ENCODE measurements around the gene KLF7.

KLF7 gene

GRCh38 chr2:207123776-207124391 is 41.9 kb downstream of the KLF7 start:
- DNase-seq (ENCODE audit: low spot score): no peak

- no peak for DNase-seq (ENCODE audit: low spot score)
Measured at GRCh38 chr2:207123335-207123744, 42.4 kb downstream of the KLF7 start.

GRCh38 chr2:207122651-207123334 is 43.0 kb downstream of the KLF7 start:
- no peak for DNase-seq (ENCODE audit: low spot score)

- DNase-seq (ENCODE audit: low spot score): no peak
Measured at GRCh38 chr2:207121784-207122183, 44.0 kb downstream of the KLF7 start.

GRCh38 chr2:207119048-207119447 is 46.7 kb downstream of the KLF7 start:
- DNase-seq (ENCODE audit: low spot score): no peak

GRCh38 chr2:207117668-207118067 is 48.1 kb downstream of the KLF7 start:
- DNase-seq (ENCODE audit: low spot score): no peak

GRCh38 chr2:207115715-207116364 is 49.9 kb downstream of the KLF7 start:
- DNase-seq (ENCODE audit: low spot score): peak; percentile 83

- peak; percentile 89 for DNase-seq (ENCODE audit: low spot score)
Measured at GRCh38 chr2:207113414-207113813, 52.3 kb downstream of the KLF7 start.

- DNase-seq (ENCODE audit: low spot score): no peak
Measured at GRCh38 chr2:207112785-207113184, 53.0 kb downstream of the KLF7 start.

GRCh38 chr2:207112383-207112782 is 53.4 kb downstream of the KLF7 start:
- DNase-seq (ENCODE audit: low spot score): no peak

GRCh38 chr2:207111757-207112156 is 54.0 kb downstream of the KLF7 start:
- no peak for DNase-seq (ENCODE audit: low spot score)

- DNase-seq (ENCODE audit: low spot score): no peak
Measured at GRCh38 chr2:207110715-207111114, 55.0 kb downstream of the KLF7 start.

- no peak for DNase-seq (ENCODE audit: low spot score)
Measured at GRCh38 chr2:207110310-207110709, 55.4 kb downstream of the KLF7 start.

- no peak for DNase-seq (ENCODE audit: low spot score)
Measured at GRCh38 chr2:207109768-207110167, 56.0 kb downstream of the KLF7 start.

GRCh38 chr2:207108440-207108839 is 57.3 kb downstream of the KLF7 start:
- no peak for DNase-seq (ENCODE audit: low spot score)

- peak; percentile 81 for DNase-seq (ENCODE audit: low spot score)
Measured at GRCh38 chr2:207107551-207107950, 58.2 kb downstream of the KLF7 start.

GRCh38 chr2:207107131-207107530 is 58.6 kb downstream of the KLF7 start:
- no peak for DNase-seq (ENCODE audit: low spot score)

GRCh38 chr2:207103132-207103531 is 62.6 kb downstream of the KLF7 start:
- no peak for DNase-seq (ENCODE audit: low spot score)

- DNase-seq (ENCODE audit: low spot score): no peak
Measured at GRCh38 chr2:207101984-207102383, 63.8 kb downstream of the KLF7 start.

GRCh38 chr2:207097278-207097677 is 68.5 kb downstream of the KLF7 start:
- DNase-seq (ENCODE audit: low spot score): no peak

GRCh38 chr2:207095963-207096362 is 69.8 kb downstream of the KLF7 start:
- DNase-seq (ENCODE audit: low spot score): no peak

- no peak for DNase-seq (ENCODE audit: low spot score)
Measured at GRCh38 chr2:207093234-207093633, 72.5 kb downstream of the KLF7 start.

GRCh38 chr2:207092818-207093217 is 72.9 kb downstream of the KLF7 start:
- DNase-seq (ENCODE audit: low spot score): no peak
